CD4-positive, alpha-beta T cell treated with Interleukin-10 for 1 hour (primary cell): ENCODE results near the gene FAM20A.
A peak's percentile ranks its signal among the peaks of the same experiment; 100 is the strongest.

ENCODE experiments used
- DNase-seq: peaks from one replicate; pipeline ENCODE4 v3.0.0-alpha.2; 2020

The FAM20A gene

GRCh38 chr17:68600931-68601564 is at the start of gene FAM20A:
TSS of gene FAM20A (minus strand) at chr17:68601367. CDS start at chr17:68600666, 701 bp downstream.
- no peak for DNase-seq

GRCh38 chr17:68649324-68649723 is 48.2 kb upstream of the FAM20A start:
- no peak for DNase-seq

DNA sequence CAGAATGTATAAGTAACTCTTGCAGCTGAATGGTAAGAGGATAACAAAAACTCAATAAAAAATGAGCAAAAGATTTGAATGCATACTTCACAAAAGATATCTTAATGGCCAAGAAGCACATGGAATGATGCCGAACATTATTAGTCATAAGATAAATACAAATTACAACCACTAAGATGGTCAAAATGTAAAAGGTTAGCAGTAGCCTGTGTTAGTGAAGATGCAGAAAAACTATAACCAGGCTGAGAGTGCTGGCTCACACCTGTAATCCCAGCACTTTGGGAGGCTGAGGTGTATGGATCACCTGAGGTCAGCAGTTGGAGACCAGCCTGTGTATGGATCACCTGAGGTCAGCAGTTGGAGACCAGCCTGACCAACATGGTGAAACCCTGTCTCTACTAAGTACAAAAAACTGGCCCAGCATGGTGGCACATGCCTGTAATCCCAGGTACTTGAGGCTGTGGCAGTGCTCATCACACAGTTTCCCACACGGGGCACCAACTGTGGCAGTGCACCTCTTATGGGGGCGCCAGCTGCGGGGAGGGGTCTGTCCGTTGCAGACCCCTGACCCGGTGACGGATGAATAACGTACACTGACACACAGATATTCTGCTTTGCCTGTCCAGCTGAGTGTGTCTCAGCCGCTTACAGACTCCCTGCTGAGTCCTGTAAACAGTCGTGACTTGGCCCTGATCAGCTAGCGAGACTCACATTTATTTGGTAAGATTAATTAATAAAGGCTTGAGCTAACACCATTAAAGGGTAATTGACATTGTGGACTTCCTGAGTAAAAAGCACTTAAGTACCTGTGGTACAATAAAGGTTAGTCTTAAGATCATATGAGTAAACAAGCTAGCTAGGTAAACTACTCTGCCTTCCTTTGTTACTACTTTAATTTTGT is 45.7 kb upstream of the FAM20A start:
- no peak for DNase-seq

- DNase-seq, result no peak
Measured at GRCh38 chr17:68642118-68642412, 40.9 kb upstream of the FAM20A start.

DNA sequence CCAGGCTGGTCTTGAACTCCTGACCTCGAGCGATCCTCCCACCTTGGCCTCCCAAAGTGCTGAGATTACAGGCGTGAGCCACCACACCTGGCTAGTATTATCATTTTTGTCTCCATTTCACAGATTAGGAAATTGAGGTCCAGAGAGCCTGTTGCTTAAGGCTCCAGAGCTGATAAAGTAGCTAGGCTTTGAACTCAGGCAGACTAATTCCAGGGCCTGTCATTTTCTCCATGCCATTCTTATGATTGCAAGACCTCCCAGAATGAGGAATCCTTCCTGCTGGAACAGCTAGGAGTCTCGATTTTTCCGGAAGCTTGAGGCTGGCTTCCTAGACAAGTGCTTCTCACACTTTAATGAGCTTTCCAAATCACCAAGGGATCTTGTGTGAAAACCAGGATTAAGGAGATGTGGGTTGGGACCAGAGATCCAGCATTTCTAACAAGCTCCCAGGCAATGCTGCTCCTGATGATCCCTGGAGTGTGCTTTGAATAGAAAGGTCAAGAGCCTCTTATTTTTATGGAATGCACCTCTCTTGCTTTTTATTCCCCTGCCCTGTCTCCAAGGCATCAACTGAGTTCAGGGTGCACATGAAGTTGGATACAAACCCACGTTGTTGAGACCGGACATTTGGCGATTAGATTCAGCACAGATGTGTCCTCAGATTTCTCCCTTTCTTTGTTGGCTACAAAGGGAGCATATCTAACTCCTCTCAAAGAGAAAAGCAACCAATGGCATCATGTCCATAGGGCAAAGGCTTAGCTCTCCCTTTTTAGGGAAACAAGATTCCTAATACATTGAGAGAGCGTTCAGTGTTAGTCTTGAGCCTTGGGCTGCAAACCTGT is 40.3 kb upstream of the FAM20A start:
- DNase-seq, result no peak

DNA sequence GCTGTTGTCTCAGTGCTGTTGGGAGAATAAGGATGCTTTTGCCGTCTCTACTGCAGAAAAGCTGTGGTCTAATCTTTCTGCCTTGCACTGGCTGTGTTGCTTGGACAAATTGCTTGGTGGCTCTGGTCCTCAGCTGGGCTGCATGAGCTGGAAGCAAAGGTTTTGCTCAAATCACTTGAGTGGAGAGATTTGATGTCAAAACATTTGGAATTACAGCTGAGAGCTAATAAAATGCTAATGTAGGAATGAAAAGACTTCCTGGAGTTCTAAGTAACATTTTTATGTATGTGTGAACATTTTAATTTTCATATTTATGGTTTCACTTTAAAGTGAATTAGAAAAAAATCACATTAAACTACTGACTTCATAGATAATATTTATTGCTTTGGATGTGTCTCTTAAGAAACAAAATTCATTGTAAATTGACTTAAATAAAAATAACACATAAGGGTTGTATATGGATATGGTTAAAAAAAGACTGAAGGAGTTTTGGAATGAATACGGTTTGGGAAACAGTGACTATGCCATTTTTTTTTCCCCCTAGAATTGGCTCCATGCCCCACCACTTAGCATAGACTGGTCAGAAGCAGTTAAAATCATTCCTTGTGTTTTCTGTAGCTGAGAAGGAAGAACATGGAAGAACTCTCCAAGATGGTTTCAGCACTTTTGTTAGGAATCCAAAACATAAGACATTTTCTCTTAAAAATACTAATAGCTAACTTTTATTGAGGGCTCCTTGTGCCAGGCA is 39.2 kb upstream of the FAM20A start:
- no peak for DNase-seq

GRCh38 chr17:68634345-68634876 is 33.2 kb upstream of the FAM20A start:
- no peak for DNase-seq

DNA sequence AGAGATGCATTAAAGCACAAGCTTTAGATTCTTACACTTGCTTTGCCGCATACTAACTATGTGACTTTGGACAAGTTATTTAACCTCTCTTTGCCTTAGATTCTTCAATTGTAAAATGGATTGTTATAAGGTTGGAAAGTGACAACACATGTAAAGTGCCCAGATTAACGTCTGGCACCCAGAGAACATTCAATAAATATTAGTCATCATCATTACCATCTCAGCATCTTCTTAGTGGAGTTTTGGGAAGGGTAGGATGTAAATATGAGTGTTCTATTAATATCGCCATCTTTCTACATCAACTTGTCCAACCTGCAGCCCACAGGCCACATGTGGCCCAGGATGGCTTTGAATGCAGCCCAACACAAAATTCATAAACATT is 27.4 kb upstream of the FAM20A start:
- DNase-seq, result no peak

DNA sequence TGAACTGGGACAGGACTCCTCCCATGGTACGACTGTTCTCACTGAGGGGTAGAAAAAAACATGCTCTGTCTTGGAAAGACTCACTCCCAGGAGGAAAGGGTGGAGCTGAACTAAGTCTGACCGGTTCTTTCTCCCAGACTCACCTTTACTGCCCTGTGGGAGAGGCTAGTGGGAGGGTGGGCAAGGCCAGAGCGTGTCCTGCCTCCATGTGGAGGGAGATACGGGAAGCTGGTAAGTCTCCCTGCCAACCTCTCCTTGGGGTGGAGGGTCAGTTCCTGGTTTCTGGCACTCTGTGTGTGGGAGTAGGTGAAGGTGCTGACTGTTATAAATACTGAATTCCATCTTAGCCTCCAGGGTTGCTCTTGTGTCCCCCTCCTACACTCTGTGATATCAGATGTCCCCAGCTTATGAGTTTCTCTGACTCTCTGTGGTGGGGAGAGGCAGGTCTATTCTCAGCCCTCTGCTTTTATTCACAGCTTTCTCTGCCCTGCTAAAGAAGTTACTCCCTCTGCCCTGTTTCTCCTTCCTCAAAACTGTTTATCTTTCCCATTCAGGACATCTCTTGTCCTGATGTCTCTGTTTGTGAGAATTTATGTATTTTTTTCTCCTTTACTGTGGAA is 26.9 kb upstream of the FAM20A start:
- DNase-seq, result no peak

DNA sequence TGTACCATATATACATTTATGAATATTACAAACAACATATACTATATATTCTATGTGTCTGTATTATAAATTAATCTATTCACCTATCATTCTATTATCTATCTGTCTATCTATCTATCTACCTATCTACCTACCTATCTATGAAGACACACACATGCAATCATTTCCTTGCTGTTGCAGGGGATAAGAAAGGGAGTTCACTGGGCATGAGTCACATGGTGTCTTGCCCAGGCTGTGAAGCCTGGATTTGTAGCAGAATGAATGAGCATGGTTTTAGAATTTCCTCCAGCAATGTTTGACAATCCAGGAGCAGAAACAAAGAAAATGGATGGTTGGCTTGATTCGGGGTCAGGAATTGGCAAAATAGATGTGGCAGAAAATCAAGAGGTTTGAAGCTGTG is 23.2 kb upstream of the FAM20A start:
- DNase-seq, result no peak

DNA sequence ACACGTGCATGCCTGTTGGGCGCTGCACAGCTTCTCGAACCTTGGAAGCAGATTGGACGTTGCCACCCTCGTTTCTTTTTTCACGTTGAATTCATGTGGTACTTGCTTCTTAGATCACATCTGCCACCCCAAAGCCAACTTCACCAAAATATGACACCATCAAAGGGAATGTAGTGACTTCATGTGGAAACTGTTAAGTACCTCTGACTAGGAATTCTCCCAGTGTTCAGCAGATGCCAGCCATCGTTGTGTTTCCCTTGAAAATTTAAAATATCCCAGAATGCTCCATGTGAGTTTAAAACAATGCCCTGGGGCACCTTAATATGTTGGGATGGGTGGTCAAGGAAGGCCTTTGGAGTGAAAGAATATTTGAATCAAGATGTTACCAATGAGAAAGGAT is 22.6 kb upstream of the FAM20A start:
- DNase-seq, result no peak

- no peak for DNase-seq
Measured at GRCh38 chr17:68622423-68622822, 21.3 kb upstream of the FAM20A start.

- no peak for DNase-seq
Measured at GRCh38 chr17:68621065-68621464, 19.9 kb upstream of the FAM20A start.

DNA sequence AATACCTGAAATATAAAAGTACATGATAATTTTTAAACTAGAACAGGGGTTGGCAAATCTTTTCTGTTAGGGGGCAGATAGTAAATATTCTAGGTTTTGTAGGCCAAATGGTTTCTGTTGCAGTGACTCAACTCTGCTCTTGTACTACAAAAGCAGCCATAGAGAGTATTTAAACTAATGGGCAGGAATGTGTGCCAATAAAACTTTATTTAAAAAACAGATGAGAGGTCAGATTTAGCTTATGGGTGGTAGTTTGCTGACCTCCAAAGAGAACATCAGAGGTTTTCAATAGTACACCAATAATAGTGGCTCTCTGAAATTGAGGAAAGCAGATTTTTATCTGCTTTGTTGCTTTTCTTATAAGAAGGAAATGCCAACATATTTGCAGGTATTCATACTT is 15.2 kb upstream of the FAM20A start:
- DNase-seq, result no peak

DNA sequence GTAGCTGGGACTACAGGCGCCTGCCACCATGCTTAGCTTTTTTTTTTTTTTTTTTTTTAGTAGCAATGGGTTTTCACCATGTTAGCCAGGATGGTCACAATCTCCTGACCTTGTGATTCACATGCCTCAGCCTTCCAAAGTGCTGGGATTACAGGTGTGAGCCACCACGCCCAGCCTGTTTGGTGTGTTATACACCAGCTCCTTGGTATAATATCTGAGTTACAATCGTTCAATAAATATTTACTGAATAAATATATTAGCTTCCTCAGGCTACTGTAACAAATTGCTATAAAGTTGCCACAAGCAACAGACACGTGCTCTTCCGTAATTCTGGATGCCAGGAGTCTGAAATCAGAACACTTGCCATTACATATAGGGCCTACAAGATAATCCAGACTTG is 13.6 kb upstream of the FAM20A start:
- no peak for DNase-seq

DNA sequence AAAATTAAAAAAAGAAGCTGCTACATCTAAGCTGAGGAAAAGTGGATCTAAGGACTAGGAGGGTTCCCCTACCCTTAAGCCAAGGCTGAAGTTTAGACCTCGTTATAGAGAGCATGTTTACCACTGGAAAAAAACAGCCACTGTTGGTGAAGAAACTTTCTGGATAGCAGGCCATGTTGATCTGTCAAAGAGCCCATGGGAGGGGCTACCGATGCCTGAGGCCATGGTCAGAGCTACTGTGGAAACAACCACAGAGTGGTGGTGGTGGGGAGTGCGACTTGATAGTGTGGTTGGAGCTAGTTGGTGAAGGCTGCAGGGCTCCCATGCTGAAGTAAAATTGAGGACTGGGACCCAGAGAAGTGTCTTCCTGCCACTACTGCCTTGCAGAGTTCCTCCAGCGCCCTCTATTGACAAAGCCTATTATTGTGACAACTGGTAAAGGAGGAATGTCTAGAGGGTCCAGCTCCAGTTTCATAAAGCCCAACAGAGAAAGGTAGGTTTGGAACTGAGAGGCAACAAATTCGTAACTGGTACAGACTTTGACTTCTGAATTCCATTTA is 12.7 kb upstream of the FAM20A start:
- peak; percentile 44 for DNase-seq

DNA sequence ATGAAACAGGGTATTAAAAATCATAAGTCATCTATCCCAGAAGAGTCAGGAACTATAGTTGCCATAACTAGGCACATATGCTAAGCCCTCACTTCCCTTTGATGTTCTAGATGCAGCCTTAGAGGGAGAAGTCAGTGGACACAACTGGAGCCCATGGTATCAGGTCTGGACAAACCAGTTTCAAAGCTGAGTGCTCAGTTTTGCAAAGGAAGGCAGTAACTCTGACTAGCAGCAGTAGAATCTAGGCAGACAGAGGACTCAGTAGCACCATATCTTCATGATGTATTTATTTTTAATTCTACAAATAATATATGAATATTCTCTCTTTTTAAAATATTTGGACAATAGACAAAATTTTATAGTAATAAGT is 11.7 kb upstream of the FAM20A start:
- DNase-seq, result no peak

DNA sequence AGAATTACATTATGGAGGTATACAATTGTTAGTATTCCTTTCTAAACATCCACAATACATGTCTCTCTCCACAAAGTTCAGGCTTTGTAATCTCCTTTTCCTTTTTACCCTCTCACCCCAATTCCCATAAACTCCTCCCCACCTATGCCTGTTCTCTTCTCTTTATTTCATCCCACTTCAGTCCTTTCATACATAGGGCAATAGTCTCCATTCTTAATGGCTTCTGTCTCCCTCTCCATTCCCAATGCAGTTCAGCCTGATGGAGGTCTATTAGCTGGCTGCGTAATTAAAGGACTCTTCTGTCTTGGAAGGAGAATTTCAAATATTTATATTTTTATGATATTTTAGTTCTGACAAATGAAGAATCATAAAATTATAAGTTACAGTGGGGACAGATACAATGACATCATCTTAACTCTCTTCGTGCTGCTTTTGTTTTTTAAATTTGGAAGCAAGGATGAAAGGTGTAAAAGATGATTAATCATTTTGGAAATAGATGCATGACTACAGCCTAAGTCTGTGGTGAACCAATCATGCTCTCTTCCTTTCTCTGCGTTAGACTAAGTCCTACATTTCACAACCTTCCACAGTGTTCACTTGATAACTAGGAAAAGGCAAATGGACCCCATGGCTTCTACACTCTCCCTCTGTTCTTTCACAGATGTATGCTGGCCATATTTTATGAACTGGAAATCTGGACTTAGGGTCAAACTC is 11.2 kb upstream of the FAM20A start:
- no peak for DNase-seq

- DNase-seq, result no peak
Measured at GRCh38 chr17:68611353-68612208, 10.4 kb upstream of the FAM20A start.

- DNase-seq, result no peak
Measured at GRCh38 chr17:68610554-68610953, 9.4 kb upstream of the FAM20A start.
